SK-N-SH (cell line): ENCODE data around the gene OMP. TPM values are rescaled to one million over a fixed set of nuclear protein-coding genes. Genes with fewer than 3 reads are reported as not detected.

Experiments used
- CTCF ChIA-PET: fragments of 300-600, 350-600 bp; formaldehyde crosslinking; extraction: SDS; loops from one replicate; lab custom pipeline; 2021; lab: Yijun Ruan, JAX
- POLR2A ChIA-PET: fragments of 350-600 bp; sonication (Branson Sonifier 250); formaldehyde crosslinking; extraction: SDS; loops from one replicate; lab custom pipeline; 2020; ENCODE audit warnings: antibody characterized with exemption, inconsistent platforms; lab: Yijun Ruan, JAX
- DNase-seq: peaks from one replicate; pipeline ENCODE4 v3.0.0; 2012
- H2AFZ ChIP-seq: fragments of 200-600 bp; sonication (generic); 2 replicates; pipeline ENCODE4 v1.8.1; 2016; ENCODE audit warnings: antibody characterized with exemption, mild to moderate bottlenecking, low read depth
- H3F3A ChIP-seq: fragments of 200-600 bp; sonication (generic); replicated peaks from 2 replicates; pipeline ENCODE3; 2016; ENCODE audit warnings: antibody characterized with exemption, mild to moderate bottlenecking; ENCODE audit not compliant: insufficient read depth
- H3K27ac ChIP-seq, 2 experiments: fragments of 200-500 bp in 1 of 2; fragments of 200-600 bp in 1 of 2; sonication (Bioruptor generic) in 1 of 2; sonication (generic), shearing (Covaris generic) in 1 of 2; 2 replicates each; pipeline versions ENCODE4 v1.5.1 to v1.6.1; 2014 to 2016; ENCODE audit warnings: low read depth in 2 of 2, inconsistent platforms in 1 of 2, low read length in 1 of 2, mild to moderate bottlenecking in 1 of 2, mixed read lengths in 1 of 2
- H3K27me3 ChIP-seq: fragments of 200-600 bp; sonication (generic), shearing (Covaris generic); 2 replicates; pipeline ENCODE4 v1.6.1; 2016; ENCODE audit warnings: mixed run types; ENCODE audit not compliant: insufficient read depth
- H3K36me3 ChIP-seq, 2 experiments: fragments of 200-500 bp in 1 of 2; fragments of 200-600 bp in 1 of 2; sonication (Bioruptor generic) in 1 of 2; sonication (generic) in 1 of 2; replicated peaks in 1 of 2; 2 replicates each; pipeline versions ENCODE3 to v1.5.1; 2014 to 2016; ENCODE audit warnings: low read length in 1 of 2, mild to moderate bottlenecking in 1 of 2; ENCODE audit not compliant: insufficient read depth in 2 of 2, control insufficient read depth in 1 of 2
- H3K4me1 ChIP-seq, 2 experiments: fragments of 200-500 bp in 1 of 2; fragments of 200-600 bp in 1 of 2; sonication (Bioruptor generic) in 1 of 2; sonication (generic), shearing (Covaris generic) in 1 of 2; 2 replicates each; pipeline versions ENCODE4 v1.5.1 to v1.6.1; 2014 to 2016; ENCODE audit warnings: low read depth in 1 of 2, low read length in 1 of 2, mixed run types in 1 of 2; ENCODE audit not compliant: insufficient read depth in 2 of 2, control insufficient read depth in 1 of 2
- H3K4me2 ChIP-seq: fragments of 200-600 bp; sonication (generic), shearing (Covaris generic); 2 replicates; pipeline ENCODE4 v1.6.1; 2017; ENCODE audit warnings: mixed run types
- H3K4me3 ChIP-seq, 2 experiments: fragments of 200-500 bp in 1 of 2; fragments of 200-600 bp in 1 of 2; sonication (Bioruptor generic) in 1 of 2; sonication (generic), shearing (Covaris generic) in 1 of 2; 2 replicates each; pipeline versions ENCODE4 v1.5.1 to v1.8.1; 2014 to 2016; ENCODE audit warnings: low read depth in 2 of 2, inconsistent platforms in 1 of 2, low read length in 1 of 2, mild to moderate bottlenecking in 1 of 2, mixed read lengths in 1 of 2, moderate library complexity in 1 of 2
- H3K79me2 ChIP-seq: fragments of 200-600 bp; sonication (generic); 2 replicates; pipeline ENCODE4 v1.8.1; 2017; ENCODE audit warnings: mild to moderate bottlenecking; ENCODE audit not compliant: insufficient read depth
- H3K9ac ChIP-seq: fragments of 200-600 bp; sonication (generic); 2 replicates; pipeline ENCODE4 v1.6.1; 2017; ENCODE audit warnings: mixed run types
- H3K9me2 ChIP-seq: fragments of 200-600 bp; sonication (generic); 2 replicates; pipeline ENCODE4 v1.6.1; 2017; ENCODE audit warnings: mixed run types
- H3K9me3 ChIP-seq: fragments of 200-600 bp; sonication (generic); 2 replicates; pipeline ENCODE4 v1.6.1; 2017; ENCODE audit warnings: mixed run types, mild to moderate bottlenecking, moderate library complexity
- H4K20me1 ChIP-seq: fragments of 200-600 bp; sonication (generic); 2 replicates; pipeline ENCODE4 v1.6.1; 2017; ENCODE audit warnings: mild to moderate bottlenecking, mixed run types; ENCODE audit not compliant: insufficient read depth
- FOSL2 ChIP-seq: IDR thresholded peaks from 2 replicates; pipeline ENCODE4 v1.4.0; 2012; ENCODE audit warnings: low read depth, mild to moderate bottlenecking, moderate library complexity, borderline replicate concordance
- FOXJ3 ChIP-seq: sonication (generic); formaldehyde crosslinking; IDR thresholded peaks from 2 replicates; pipeline ENCODE4 v1.5.1; 2020; ENCODE audit warnings: mild to moderate bottlenecking, missing genetic modification reagents
- FOXM1 ChIP-seq: IDR thresholded peaks from 2 replicates; pipeline ENCODE4 v1.4.0; 2012; ENCODE audit warnings: low read depth, mild to moderate bottlenecking
- MXI1 ChIP-seq: IDR thresholded peaks from 2 replicates; pipeline ENCODE4 v1.6.1; 2012; ENCODE audit warnings: mild to moderate bottlenecking, low read depth, low read length, improper control_type of control experiment
- NRF1 ChIP-seq: IDR thresholded peaks from 2 replicates; pipeline ENCODE4 v1.6.1; 2012; ENCODE audit warnings: low read depth, mild to moderate bottlenecking, low read length
- POLR2AphosphoS5 ChIP-seq: IDR thresholded peaks from 2 replicates; pipeline ENCODE4 v1.6.1; 2012; ENCODE audit warnings: low read depth, low read length
- RAD21 ChIP-seq: IDR thresholded peaks from 2 replicates; pipeline ENCODE4 v1.6.1; 2012; ENCODE audit warnings: mild to moderate bottlenecking, low read length
- SIN3A ChIP-seq: IDR thresholded peaks from 2 replicates; pipeline ENCODE4 v1.6.1; 2012; ENCODE audit warnings: low read depth, mild to moderate bottlenecking, low read length, moderate library complexity, borderline replicate concordance
- TAF1 ChIP-seq: IDR thresholded peaks from 2 replicates; pipeline ENCODE4 v1.6.1; 2012; ENCODE audit warnings: low read depth, mild to moderate bottlenecking, low read length, moderate library complexity, borderline replicate concordance
- WGBS: methylation state at CpG from one replicate; pipeline ENCODE4 v1.1.6; 2017; ENCODE audit warnings: low lambda C conversion rate; 5-methylcytosine and 5-hydroxymethylcytosine counted together
- polyA plus RNA-seq, 3 experiments: library from polyadenylated mRNA; depleted of rRNA; stranded (reverse); fragments of >200 nt; gene quantifications; 2 replicates each; pipeline ENCODE4 v1.2.3, GENCODE V29; 2012
- TF ChIP-seq, protein P1 (sequence below): IDR thresholded peaks from 2 replicates; pipeline ENCODE4; 2012
- TF ChIP-seq, protein P2 (sequence below): IDR thresholded peaks from 2 replicates; pipeline ENCODE4 v1.4.0; 2012; ENCODE audit warnings: low read depth
- TF ChIP-seq, protein P3 (sequence below): fragments of 200-600 bp; sonication (generic); IDR thresholded peaks from 2 replicates; pipeline ENCODE4 v1.6.1; 2017; ENCODE audit warnings: antibody characterized with exemption, mild to moderate bottlenecking, moderate library complexity

Gene OMP
- polyA plus RNA-seq, 1 of the 3 experiments (the other 2 are of a cell fraction): 0.20 TPM

DNA sequence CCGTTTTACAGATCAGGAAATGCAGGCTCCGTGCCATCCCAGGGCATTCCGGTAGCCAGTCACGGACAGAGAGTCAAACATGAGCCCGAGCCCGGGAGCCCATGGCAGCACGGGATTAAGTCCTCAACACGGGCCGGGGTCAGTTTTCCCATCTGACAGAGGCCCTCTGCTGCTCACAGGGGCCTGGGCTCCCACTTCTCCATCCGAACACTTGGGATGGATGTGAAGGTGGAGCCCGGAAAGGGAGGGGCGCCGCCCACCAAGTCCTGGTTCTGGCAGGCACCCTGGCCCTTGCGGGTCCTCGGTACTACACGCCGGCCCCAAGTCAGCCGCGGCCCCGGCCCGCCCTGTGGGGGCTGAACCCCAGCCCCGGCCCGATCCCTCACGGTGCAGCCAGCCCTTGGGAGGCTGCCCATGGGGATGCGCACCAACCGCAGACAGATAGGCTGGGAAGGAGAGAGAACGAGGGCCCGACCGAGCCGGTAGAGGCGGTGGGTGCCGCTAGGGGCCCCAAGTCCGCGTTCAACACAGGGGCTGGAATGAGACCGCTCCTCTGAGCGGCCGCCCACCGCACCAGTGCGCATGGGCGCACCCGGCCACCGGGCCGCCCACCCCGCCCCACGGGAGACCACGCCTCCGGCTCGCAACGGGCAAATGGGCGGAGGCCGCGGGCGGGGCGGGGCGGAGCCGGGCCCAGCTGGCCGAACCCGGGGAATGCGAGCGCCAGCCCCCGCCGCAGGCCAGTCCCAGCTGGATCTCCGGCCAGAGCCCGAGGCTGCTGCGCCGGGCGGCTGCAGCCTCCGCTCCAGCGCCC is 36.2 kb upstream of the OMP start, which contains the start of gene CAPN5:
TSS of gene CAPN5 (plus strand) at position 743 of the 814 bp plus-strand sequence. CDS start 17,916 bp downstream, outside the sequence.
- TF ChIP-seq, protein P1, sequence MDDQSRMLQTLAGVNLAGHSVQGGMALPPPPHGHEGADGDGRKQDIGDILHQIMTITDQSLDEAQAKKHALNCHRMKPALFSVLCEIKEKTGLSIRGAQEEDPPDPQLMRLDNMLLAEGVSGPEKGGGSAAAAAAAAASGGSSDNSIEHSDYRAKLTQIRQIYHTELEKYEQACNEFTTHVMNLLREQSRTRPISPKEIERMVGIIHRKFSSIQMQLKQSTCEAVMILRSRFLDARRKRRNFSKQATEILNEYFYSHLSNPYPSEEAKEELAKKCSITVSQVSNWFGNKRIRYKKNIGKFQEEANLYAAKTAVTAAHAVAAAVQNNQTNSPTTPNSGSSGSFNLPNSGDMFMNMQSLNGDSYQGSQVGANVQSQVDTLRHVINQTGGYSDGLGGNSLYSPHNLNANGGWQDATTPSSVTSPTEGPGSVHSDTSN: 0 out of 2 replicates have a peak, but pooled peaks have one; percentile 38
- TF ChIP-seq FOSL2 (no peak), TAF1 (peak; percentile 84; the same call in 1 of the 2 replicates), FOXJ3 (CRISPR knock-in tag) (no peak), NRF1 (peak; percentile 63), RAD21 (peak; percentile 32), MXI1 (0 out of 2 replicates have a peak, but pooled peaks have one; percentile 40), POLR2AphosphoS5 (peak; percentile 87), FOXM1 (no peak), SIN3A (no peak)
- TF ChIP-seq, protein P2, sequence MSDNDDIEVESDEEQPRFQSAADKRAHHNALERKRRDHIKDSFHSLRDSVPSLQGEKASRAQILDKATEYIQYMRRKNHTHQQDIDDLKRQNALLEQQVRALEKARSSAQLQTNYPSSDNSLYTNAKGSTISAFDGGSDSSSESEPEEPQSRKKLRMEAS: peak; percentile 37; the same call in 1 of the 2 replicates
- TF ChIP-seq, protein P3, sequence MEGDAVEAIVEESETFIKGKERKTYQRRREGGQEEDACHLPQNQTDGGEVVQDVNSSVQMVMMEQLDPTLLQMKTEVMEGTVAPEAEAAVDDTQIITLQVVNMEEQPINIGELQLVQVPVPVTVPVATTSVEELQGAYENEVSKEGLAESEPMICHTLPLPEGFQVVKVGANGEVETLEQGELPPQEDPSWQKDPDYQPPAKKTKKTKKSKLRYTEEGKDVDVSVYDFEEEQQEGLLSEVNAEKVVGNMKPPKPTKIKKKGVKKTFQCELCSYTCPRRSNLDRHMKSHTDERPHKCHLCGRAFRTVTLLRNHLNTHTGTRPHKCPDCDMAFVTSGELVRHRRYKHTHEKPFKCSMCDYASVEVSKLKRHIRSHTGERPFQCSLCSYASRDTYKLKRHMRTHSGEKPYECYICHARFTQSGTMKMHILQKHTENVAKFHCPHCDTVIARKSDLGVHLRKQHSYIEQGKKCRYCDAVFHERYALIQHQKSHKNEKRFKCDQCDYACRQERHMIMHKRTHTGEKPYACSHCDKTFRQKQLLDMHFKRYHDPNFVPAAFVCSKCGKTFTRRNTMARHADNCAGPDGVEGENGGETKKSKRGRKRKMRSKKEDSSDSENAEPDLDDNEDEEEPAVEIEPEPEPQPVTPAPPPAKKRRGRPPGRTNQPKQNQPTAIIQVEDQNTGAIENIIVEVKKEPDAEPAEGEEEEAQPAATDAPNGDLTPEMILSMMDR: peak; percentile 41
- ChIA-PET POLR2A (interaction anchor here (0.9 kb wide), 1 partner anchor 16 kb away, joined by 3 read pairs; no protein-coding TSS in a partner anchor), CTCF (interaction anchor here (0.6 to 5.3 kb wide), 8 partner anchors 16 to 565 kb away, joined by 3 to 51 read pairs (median 4); partner anchors contain the start of gene MYO7A)
- DNase-seq: peak; percentile 99
- H3K27ac ChIP-seq: peak within 1 kb of the TSS; percentile 69 to 94
- H3K4me3 ChIP-seq: peak within 1 kb of the TSS; percentile 81 to 89
- peak within 1 kb of the TSS; percentile 78 for H3K9ac ChIP-seq
- H3K79me2 ChIP-seq: peaks cover 46% of the 10 kb centered on the region
- H3K27me3 ChIP-seq: no peaks in the 10 kb centered on the region
- no peaks in the 10 kb centered on the region for H3K9me3 ChIP-seq
- H3K4me1 ChIP-seq: peaks cover 9 to 39% of the 10 kb centered on the region in 2 experiments; a peak in 3 of 4 replicates
- H3F3A ChIP-seq: peaks cover 4% of the 10 kb centered on the region
- peaks cover 0 to 5% of the 10 kb centered on the region in 2 experiments for H3K36me3 ChIP-seq
- H3K9me2 ChIP-seq: no peaks in the 10 kb centered on the region
- peak within 1 kb of the TSS; percentile 96 for H3K4me2 ChIP-seq
- peak within 1 kb of the TSS; percentile 88 for H2AFZ ChIP-seq
- H4K20me1 ChIP-seq: peaks cover 4% of the 10 kb centered on the region; the same call in 1 of the 2 replicates
- WGBS: 2% methylated on average over 29 of the region's 69 CpGs
